ENCODE data around the gene TSEN34. TPM values are rescaled to one million over a fixed set of nuclear protein-coding genes. Genes with fewer than 3 reads are reported as not detected.

TSEN34 gene
- total RNA-seq, 1 experiment from 2014 or later = 122 TPM

DNA sequence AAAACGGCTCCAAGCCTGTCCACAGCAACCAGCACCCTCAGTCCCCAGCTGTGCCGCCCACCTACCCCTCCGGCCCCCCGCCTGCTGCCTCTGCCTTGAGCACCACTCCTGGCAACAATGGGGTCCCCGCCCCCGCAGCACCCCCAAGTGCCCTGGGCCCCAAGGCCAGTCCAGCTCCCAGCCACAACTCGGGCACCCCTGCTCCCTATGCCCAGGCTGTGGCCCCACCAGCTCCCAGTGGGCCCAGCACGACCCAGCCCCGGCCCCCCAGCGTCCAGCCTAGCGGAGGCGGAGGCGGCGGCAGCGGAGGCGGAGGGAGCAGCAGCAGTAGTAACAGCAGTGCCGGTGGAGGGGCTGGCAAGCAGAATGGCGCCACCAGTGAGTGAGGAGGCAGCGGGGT, 43.0 kb upstream of the TSEN34 start:
- Histone ChIP-seq H3K9ac (ENCODE audit: low read length) (no peak overlapping the region), H3K27me3 (ENCODE audit: low read length) (no peaks in the 10 kb centered on the region), H4K20me1 (ENCODE audit: low read length) (no peaks in the 10 kb centered on the region), H3K9me3 (ENCODE audit: low read length) (no peaks in the 10 kb centered on the region), H3K4me3 (ENCODE audit: low read length) (no peak overlapping the region), H3K4me2 (ENCODE audit: low read length) (no peak overlapping the region), H3K36me3 (ENCODE audit: low read depth, low read length) (peaks cover 75% of the 10 kb centered on the region), H3K27ac (ENCODE audit: low read length) (no peak overlapping the region), H3F3A (ENCODE audit: low read length, unreplicated experiment) (no peaks in the 10 kb centered on the region), H3K4me1 (ENCODE audit: insufficient read depth, low read length) (no peaks in the 10 kb centered on the region), H2AFZ (ENCODE audit: low read length) (no peak overlapping the region), H3K79me2 (ENCODE audit: low read length) (no peaks in the 10 kb centered on the region), H3K9me2 (replicated peaks; ENCODE audit: low read length) (no peaks in the 10 kb centered on the region)
- POLR2A ChIA-PET (ENCODE audit: unreplicated experiment) = no interaction called here
- no TSS peak for BruUV-seq (replicated peaks)
- DNase-seq (no peak), ATAC-seq (no peak)
- CTCF ChIA-PET = no interaction called here
- TF ChIP-seq EZH2 (IDR thresholded peaks at IDR 0.05; ENCODE audit: low read length, unreplicated experiment) (no peak), EZH2phosphoT487 (IDR thresholded peaks at IDR 0.05; ENCODE audit: borderline replicate concordance, low read length) (no peak)
- intact Hi-C loops (cut with micrococcal nuclease) = no loop called here

- Histone ChIP-seq H3F3A (ENCODE audit: low read length, unreplicated experiment) (no peaks in the 10 kb centered on the region), H4K20me1 (ENCODE audit: low read length) (no peaks in the 10 kb centered on the region), H3K27ac (ENCODE audit: low read length) (no peak overlapping the region), H3K4me3 (ENCODE audit: low read length) (no peak overlapping the region), H3K27me3 (ENCODE audit: low read length) (no peaks in the 10 kb centered on the region), H3K9ac (ENCODE audit: low read length) (no peak overlapping the region), H3K9me3 (ENCODE audit: low read length) (no peaks in the 10 kb centered on the region), H2AFZ (ENCODE audit: low read length) (no peak overlapping the region), H3K4me2 (ENCODE audit: low read length) (no peak overlapping the region), H3K79me2 (ENCODE audit: low read length) (no peaks in the 10 kb centered on the region), H3K36me3 (ENCODE audit: low read depth, low read length) (peaks cover 75% of the 10 kb centered on the region), H3K9me2 (replicated peaks; ENCODE audit: low read length) (no peaks in the 10 kb centered on the region), H3K4me1 (ENCODE audit: insufficient read depth, low read length) (no peaks in the 10 kb centered on the region)
- TF ChIP-seq, protein P1, sequence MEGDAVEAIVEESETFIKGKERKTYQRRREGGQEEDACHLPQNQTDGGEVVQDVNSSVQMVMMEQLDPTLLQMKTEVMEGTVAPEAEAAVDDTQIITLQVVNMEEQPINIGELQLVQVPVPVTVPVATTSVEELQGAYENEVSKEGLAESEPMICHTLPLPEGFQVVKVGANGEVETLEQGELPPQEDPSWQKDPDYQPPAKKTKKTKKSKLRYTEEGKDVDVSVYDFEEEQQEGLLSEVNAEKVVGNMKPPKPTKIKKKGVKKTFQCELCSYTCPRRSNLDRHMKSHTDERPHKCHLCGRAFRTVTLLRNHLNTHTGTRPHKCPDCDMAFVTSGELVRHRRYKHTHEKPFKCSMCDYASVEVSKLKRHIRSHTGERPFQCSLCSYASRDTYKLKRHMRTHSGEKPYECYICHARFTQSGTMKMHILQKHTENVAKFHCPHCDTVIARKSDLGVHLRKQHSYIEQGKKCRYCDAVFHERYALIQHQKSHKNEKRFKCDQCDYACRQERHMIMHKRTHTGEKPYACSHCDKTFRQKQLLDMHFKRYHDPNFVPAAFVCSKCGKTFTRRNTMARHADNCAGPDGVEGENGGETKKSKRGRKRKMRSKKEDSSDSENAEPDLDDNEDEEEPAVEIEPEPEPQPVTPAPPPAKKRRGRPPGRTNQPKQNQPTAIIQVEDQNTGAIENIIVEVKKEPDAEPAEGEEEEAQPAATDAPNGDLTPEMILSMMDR (conservative IDR thresholded peaks at IDR 0.05; ENCODE audit: low read depth, low read length) = no peak
- no peak for TF ChIP-seq EZH2phosphoT487 (IDR thresholded peaks at IDR 0.05; ENCODE audit: borderline replicate concordance, low read length)
- no peak for TF ChIP-seq EZH2 (IDR thresholded peaks at IDR 0.05; ENCODE audit: low read length, unreplicated experiment)
- no TSS peak for BruUV-seq (replicated peaks)
- ATAC-seq = no peak
- ChIA-PET CTCF (no interaction called here), POLR2A (ENCODE audit: unreplicated experiment) (interaction anchor here (0.6 kb wide), 1 partner anchor 1256 kb away, joined by 4 read pairs; no protein-coding TSS in a partner anchor)
- DNase-seq = no peak
- intact Hi-C loops (cut with micrococcal nuclease) = no loop called here
Measured at GRCh38 chr19:54149021-54149812, 41.9 kb upstream of the TSEN34 start.

DNA sequence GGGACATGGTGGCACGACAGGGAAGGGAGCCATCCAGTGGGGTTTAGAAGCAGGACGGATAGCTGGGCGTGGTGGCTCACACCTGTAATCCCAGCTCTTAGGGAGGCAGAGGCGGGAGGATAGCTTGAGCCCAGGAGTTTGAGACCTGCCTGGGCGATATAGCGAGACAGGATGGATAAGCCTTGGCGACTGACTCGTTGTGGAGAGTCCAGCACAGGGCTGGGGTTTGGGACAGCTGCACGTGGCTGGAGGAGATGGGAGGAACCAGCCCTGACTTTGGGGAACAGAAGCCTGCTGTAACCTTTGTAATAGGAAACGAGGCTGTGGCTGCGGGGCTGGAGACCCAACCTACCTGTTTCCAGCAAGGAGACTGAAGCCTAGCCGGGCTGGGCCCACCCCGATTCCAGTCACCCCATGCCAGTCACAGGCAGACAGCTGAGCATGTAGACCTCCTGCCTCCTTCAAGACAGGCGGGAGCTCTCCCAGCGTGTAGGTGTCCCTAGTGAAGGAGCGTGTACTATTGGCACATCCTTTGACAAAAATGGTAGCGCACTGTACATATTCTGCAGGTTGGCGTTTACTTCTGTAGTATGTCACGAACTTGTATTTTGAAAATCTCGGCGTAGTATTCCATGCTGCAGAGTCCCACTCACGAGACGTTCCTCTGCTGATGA, 39.6 kb upstream of the TSEN34 start:
- Histone ChIP-seq H3K9me3 (ENCODE audit: low read length) (no peaks in the 10 kb centered on the region), H4K20me1 (ENCODE audit: low read length) (no peaks in the 10 kb centered on the region), H3K9ac (ENCODE audit: low read length) (no peak overlapping the region), H2AFZ (ENCODE audit: low read length) (no peak overlapping the region), H3K27ac (ENCODE audit: low read length) (no peak overlapping the region), H3K36me3 (ENCODE audit: low read depth, low read length) (peaks cover 74% of the 10 kb centered on the region), H3K27me3 (ENCODE audit: low read length) (no peaks in the 10 kb centered on the region), H3K4me3 (ENCODE audit: low read length) (no peak overlapping the region), H3K79me2 (ENCODE audit: low read length) (no peaks in the 10 kb centered on the region), H3K4me1 (ENCODE audit: insufficient read depth, low read length) (no peaks in the 10 kb centered on the region), H3F3A (ENCODE audit: low read length, unreplicated experiment) (no peaks in the 10 kb centered on the region), H3K9me2 (replicated peaks; ENCODE audit: low read length) (no peaks in the 10 kb centered on the region), H3K4me2 (ENCODE audit: low read length) (no peak overlapping the region)
- ChIA-PET POLR2A (ENCODE audit: unreplicated experiment) (no interaction called here), CTCF (no interaction called here)
- ATAC-seq = no peak
- DNase-seq = no peak
- TF ChIP-seq, protein P1 (conservative IDR thresholded peaks at IDR 0.05; ENCODE audit: low read depth, low read length) = no peak
- no peak for TF ChIP-seq EZH2 (IDR thresholded peaks at IDR 0.05; ENCODE audit: low read length, unreplicated experiment)
- TF ChIP-seq EZH2phosphoT487 (IDR thresholded peaks at IDR 0.05; ENCODE audit: borderline replicate concordance, low read length) = no peak
- intact Hi-C loops (cut with micrococcal nuclease) = no loop called here
- BruUV-seq (replicated peaks) = no TSS peak
